H9 (cell line): ENCODE data around the gene WDR7. TPM values are rescaled to one million over a fixed set of nuclear protein-coding genes. Genes with fewer than 3 reads are reported as not detected.

Experiments
- DNase-seq: peaks from one replicate; pipeline ENCODE4 v3.0.0-alpha.2; 2017
- H2AFZ ChIP-seq: one replicate; pipeline ENCODE4 v1.6.1; 2013; ENCODE audit warnings: mild to moderate bottlenecking, low read length, control low read depth, moderate library complexity
- H2AK5ac ChIP-seq: 2 replicates; pipeline ENCODE4 v1.6.1; 2013; ENCODE audit warnings: low read length, control low read depth, mixed read lengths; ENCODE audit not compliant: insufficient read length
- H2BK120ac ChIP-seq: one replicate; pipeline ENCODE4 v1.6.1; 2013; ENCODE audit warnings: low read depth, mild to moderate bottlenecking, low read length, control low read depth, inconsistent platforms; ENCODE audit not compliant: poor library complexity, severe bottlenecking
- H2BK12ac ChIP-seq: 2 replicates; pipeline ENCODE4 v1.6.1; 2013; ENCODE audit warnings: low read length, control low read depth, mixed read lengths, low read depth; ENCODE audit not compliant: insufficient read length
- H2BK15ac ChIP-seq: 2 replicates; pipeline ENCODE4 v1.6.1; 2013; ENCODE audit warnings: low read depth, low read length, control low read depth
- H2BK20ac ChIP-seq: one replicate; pipeline ENCODE4 v1.6.1; 2013; ENCODE audit warnings: low read depth, mild to moderate bottlenecking, low read length, control low read depth, inconsistent platforms; ENCODE audit not compliant: poor library complexity, severe bottlenecking
- H2BK5ac ChIP-seq: 2 replicates; pipeline ENCODE4 v1.6.1; 2013; ENCODE audit warnings: low read length, control low read depth, mixed read lengths; ENCODE audit not compliant: insufficient read length
- H3K14ac ChIP-seq: 2 replicates; pipeline ENCODE4 v1.6.1; 2013; ENCODE audit warnings: low read length, control low read depth; ENCODE audit not compliant: insufficient read depth
- H3K18ac ChIP-seq: 2 replicates; pipeline ENCODE4 v1.6.1; 2013; ENCODE audit warnings: low read depth, mild to moderate bottlenecking, mixed read lengths, low read length, control low read depth; ENCODE audit not compliant: insufficient read length
- H3K23ac ChIP-seq: 2 replicates; pipeline ENCODE4 v1.6.1; 2013; ENCODE audit warnings: low read length, control low read depth, mixed read lengths, low read depth; ENCODE audit not compliant: insufficient read length
- H3K23me2 ChIP-seq: 2 replicates; pipeline ENCODE4 v1.6.1; 2013; ENCODE audit warnings: low read depth, mild to moderate bottlenecking, mixed read lengths, low read length, control low read depth; ENCODE audit not compliant: insufficient read length, poor library complexity, severe bottlenecking
- H3K27ac ChIP-seq: 2 replicates; pipeline ENCODE4 v1.5.1; 2013; ENCODE audit warnings: low read length, control low read depth, mixed read lengths, low read depth; ENCODE audit not compliant: insufficient read length
- H3K27me3 ChIP-seq: 2 replicates; pipeline ENCODE4 v1.6.1; 2013; ENCODE audit warnings: low read length, control low read depth, inconsistent platforms; ENCODE audit not compliant: insufficient read depth
- H3K4ac ChIP-seq: 2 replicates; pipeline ENCODE4 v1.6.1; 2013; ENCODE audit warnings: low read depth, mild to moderate bottlenecking, control low read depth, inconsistent platforms, low read length, moderate library complexity
- H3K4me1 ChIP-seq: 2 replicates; pipeline ENCODE4 v1.6.1; 2013; ENCODE audit warnings: low read length, control low read depth, inconsistent platforms; ENCODE audit not compliant: insufficient read depth
- H3K4me2 ChIP-seq: 2 replicates; pipeline ENCODE4 v1.6.1; 2013; ENCODE audit warnings: low read length, control low read depth, mixed read lengths; ENCODE audit not compliant: insufficient read length, insufficient read depth
- H3K56ac ChIP-seq: 2 replicates; pipeline ENCODE4 v1.6.1; 2013; ENCODE audit warnings: low read depth, mild to moderate bottlenecking, mixed read lengths, low read length, control low read depth; ENCODE audit not compliant: insufficient read length
- H3K79me1 ChIP-seq: 2 replicates; pipeline ENCODE4 v1.6.1; 2013; ENCODE audit warnings: low read depth, mild to moderate bottlenecking, moderate library complexity, low read length, control low read depth, inconsistent platforms; ENCODE audit not compliant: insufficient read depth, poor library complexity, severe bottlenecking
- H3K79me2 ChIP-seq: 2 replicates; pipeline ENCODE4 v1.6.1; 2013; ENCODE audit warnings: low read length, control low read depth, inconsistent platforms; ENCODE audit not compliant: insufficient read depth
- H3K9ac ChIP-seq: 2 replicates; pipeline ENCODE4 v1.6.1; 2013; ENCODE audit warnings: low read length, control low read depth, mixed read lengths; ENCODE audit not compliant: insufficient read length; ENCODE audit errors: extremely low read depth
- H3K9me3 ChIP-seq: one replicate; pipeline ENCODE4 v1.6.1; 2013; ENCODE audit warnings: low read depth, low read length, inconsistent platforms; ENCODE audit not compliant: control insufficient read depth
- H3T11ph ChIP-seq: one replicate; pipeline ENCODE4 v1.6.1; 2013; ENCODE audit warnings: mild to moderate bottlenecking, low read length, control low read depth, inconsistent platforms
- H4K20me1 ChIP-seq: one replicate; pipeline ENCODE4 v1.6.1; 2013; ENCODE audit not compliant: control insufficient read depth, insufficient read length, insufficient read depth
- H4K5ac ChIP-seq: 2 replicates; pipeline ENCODE4 v1.6.1; 2013; ENCODE audit warnings: low read depth, mild to moderate bottlenecking, mixed read lengths, low read length, control low read depth; ENCODE audit not compliant: insufficient read length
- H4K8ac ChIP-seq: replicated peaks from 2 replicates; pipeline ENCODE4 v1.6.1; 2013; ENCODE audit warnings: low read length, control low read depth, mixed read lengths, low read depth; ENCODE audit not compliant: insufficient read length
- H4K91ac ChIP-seq: 2 replicates; pipeline ENCODE4 v1.6.1; 2013; ENCODE audit warnings: low read depth, mild to moderate bottlenecking, moderate library complexity, mixed read lengths, low read length, control low read depth; ENCODE audit not compliant: insufficient read length
- H3K27ac Mint-ChIP-seq, 3 experiments: 2 replicates in 2 of 3; 3 replicates in 1 of 3; pipeline ENCODE4 v1.8.0; 2020 to 2021; ENCODE audit warnings: mixed read lengths in 3 of 3, mild to moderate bottlenecking in 1 of 3, moderate library complexity in 1 of 3
- H3K27me3 Mint-ChIP-seq: 2 replicates; pipeline ENCODE4 v1.8.0; 2021; ENCODE audit warnings: low read depth, mild to moderate bottlenecking, moderate library complexity, mixed read lengths
- H3K36me3 Mint-ChIP-seq, 3 experiments: 2 replicates in 2 of 3; 3 replicates in 1 of 3; pipeline ENCODE4 v1.8.0; 2020 to 2021; ENCODE audit warnings: low read depth in 3 of 3, mixed read lengths in 3 of 3; ENCODE audit not compliant: insufficient read depth in 1 of 3
- H3K4me1 Mint-ChIP-seq, 2 experiments: 2 replicates each; pipeline ENCODE4 v1.8.0; 2020; ENCODE audit warnings: mixed read lengths in 2 of 2
- H3K4me3 Mint-ChIP-seq, 2 experiments: 2 replicates in 1 of 2; 3 replicates in 1 of 2; pipeline ENCODE4 v1.8.0; 2020 to 2021; ENCODE audit warnings: mild to moderate bottlenecking in 2 of 2, mixed read lengths in 2 of 2, moderate library complexity in 1 of 2
- H3K9me3 Mint-ChIP-seq, 2 experiments: 2 replicates in 1 of 2; 3 replicates in 1 of 2; pipeline ENCODE4 v1.8.0; 2020; ENCODE audit warnings: mild to moderate bottlenecking in 2 of 2, mixed read lengths in 2 of 2, moderate library complexity in 1 of 2
- WGBS: extraction: QIAGEN DNeasy Blood & Tissue Kit; methylation state at CpG from one replicate; pipeline ENCODE4 v1.1.7; 2013; ENCODE audit warnings: missing lambda C conversion rate, low lambda C conversion rate, mixed read lengths; ENCODE audit not compliant: insufficient read length; ENCODE audit errors: extremely low coverage; 5-methylcytosine and 5-hydroxymethylcytosine counted together
- total RNA-seq: library from RNA; stranded (reverse); gene quantifications from 2 replicates; pipeline ENCODE4 v1.2.1, GENCODE V29; 2021
- TF ChIP-seq, protein P1 (sequence below): fragments of 200-600 bp; sonication (generic); conservative IDR thresholded peaks from 3 replicates; pipeline ENCODE4 v1.8.0; 2021; ENCODE audit warnings: antibody characterized with exemption, mild to moderate bottlenecking

The WDR7 gene
- total RNA-seq, 1 experiment from 2014 or later, result 14.8 TPM

- Histone ChIP-seq H3K18ac (no peak overlapping the region), H2BK12ac (no peak overlapping the region), H3K14ac (no peak overlapping the region), H3K56ac (no peak overlapping the region), H3K23me2 (no peaks in the 10 kb centered on the region), H3K9me3 (no peaks in the 10 kb centered on the region), H2AFZ (no peak overlapping the region), H4K8ac (no peak overlapping the region), H3K4ac (no peak overlapping the region), H3K27ac (no peak overlapping the region), H3K79me2 (no peaks in the 10 kb centered on the region), H3K27me3 (no peaks in the 10 kb centered on the region), H2BK5ac (no peak overlapping the region), H4K91ac (no peak overlapping the region), H2BK120ac (no peak overlapping the region), H3T11ph (no peak overlapping the region), H4K5ac (no peak overlapping the region), H2BK20ac (no peak overlapping the region), H3K4me2 (no peak overlapping the region), H3K79me1 (no peaks in the 10 kb centered on the region), H4K20me1 (no peaks in the 10 kb centered on the region), H2BK15ac (no peak overlapping the region), H2AK5ac (no peak overlapping the region), H3K4me1 (no peaks in the 10 kb centered on the region; the same call in 1 of the 2 replicates), H3K23ac (no peak overlapping the region), H3K9ac (no peak overlapping the region)
- DNase-seq, result no peak
- H3K27ac Mint-ChIP-seq, result no peak overlapping the region
- TF ChIP-seq, protein P1, sequence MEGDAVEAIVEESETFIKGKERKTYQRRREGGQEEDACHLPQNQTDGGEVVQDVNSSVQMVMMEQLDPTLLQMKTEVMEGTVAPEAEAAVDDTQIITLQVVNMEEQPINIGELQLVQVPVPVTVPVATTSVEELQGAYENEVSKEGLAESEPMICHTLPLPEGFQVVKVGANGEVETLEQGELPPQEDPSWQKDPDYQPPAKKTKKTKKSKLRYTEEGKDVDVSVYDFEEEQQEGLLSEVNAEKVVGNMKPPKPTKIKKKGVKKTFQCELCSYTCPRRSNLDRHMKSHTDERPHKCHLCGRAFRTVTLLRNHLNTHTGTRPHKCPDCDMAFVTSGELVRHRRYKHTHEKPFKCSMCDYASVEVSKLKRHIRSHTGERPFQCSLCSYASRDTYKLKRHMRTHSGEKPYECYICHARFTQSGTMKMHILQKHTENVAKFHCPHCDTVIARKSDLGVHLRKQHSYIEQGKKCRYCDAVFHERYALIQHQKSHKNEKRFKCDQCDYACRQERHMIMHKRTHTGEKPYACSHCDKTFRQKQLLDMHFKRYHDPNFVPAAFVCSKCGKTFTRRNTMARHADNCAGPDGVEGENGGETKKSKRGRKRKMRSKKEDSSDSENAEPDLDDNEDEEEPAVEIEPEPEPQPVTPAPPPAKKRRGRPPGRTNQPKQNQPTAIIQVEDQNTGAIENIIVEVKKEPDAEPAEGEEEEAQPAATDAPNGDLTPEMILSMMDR, result no peak
- peaks cover 0 to 2% of the 10 kb centered on the region in 2 experiments; a peak in 1 of 5 replicates for H3K9me3 Mint-ChIP-seq
- no peaks in the 10 kb centered on the region for H3K27me3 Mint-ChIP-seq
- peaks cover 9 to 17% of the 10 kb centered on the region in 2 experiments for H3K4me1 Mint-ChIP-seq
- whole genome bisulfite sequencing, result no CpG with 5 or more reads among the region's 2 CpGs
- no peak overlapping the region for H3K4me3 Mint-ChIP-seq
- H3K36me3 Mint-ChIP-seq, result 0 out of 7 replicates have a peak, but pooled peaks cover 0 to 2% (median 0%) of the 10 kb centered on the region in 3 experiments
These were observed 72.5 kb downstream of the WDR7 start for GRCh38 chr18:56723706-56724105.
